Ishikawa (cell line): ENCODE measurements around the gene C1QA.

Experiments used
- CEBPB ChIP-seq: IDR thresholded peaks from 2 replicates; pipeline ENCODE4 v1.6.1; 2012
- EP300 ChIP-seq: IDR thresholded peaks from 2 replicates; pipeline ENCODE4 v1.6.1; 2012; ENCODE audit warnings: borderline replicate concordance
- NFIC ChIP-seq: IDR thresholded peaks from 2 replicates; pipeline ENCODE4 v1.6.1; 2012
- RAD21 ChIP-seq: IDR thresholded peaks from 2 replicates; pipeline ENCODE4 v1.6.1; 2012; ENCODE audit warnings: low read depth
- REST ChIP-seq: IDR thresholded peaks from 2 replicates; pipeline ENCODE4 v1.6.1; 2012; ENCODE audit warnings: low read depth, mild to moderate bottlenecking
- TAF1 ChIP-seq: IDR thresholded peaks from 2 replicates; pipeline ENCODE4 v1.6.1; 2012; ENCODE audit warnings: low read depth, mild to moderate bottlenecking
- USF1 ChIP-seq: IDR thresholded peaks from 2 replicates; pipeline ENCODE4 v1.6.1; 2012
- YY1 ChIP-seq: IDR thresholded peaks from 2 replicates; pipeline ENCODE4 v1.6.1; 2012; ENCODE audit warnings: low read depth
- ZBTB7A ChIP-seq: IDR thresholded peaks from 2 replicates; pipeline ENCODE4 v1.6.1; 2012; ENCODE audit warnings: low read depth

- TF ChIP-seq EP300 (no peak), NFIC (no peak), YY1 (no peak), TAF1 (no peak), REST (no peak), RAD21 (no peak), CEBPB (no peak), USF1 (no peak), ZBTB7A (no peak)
Observed at GRCh38 chr1:22687191-22687590, 50.8 kb downstream of the C1QA start.
